Activated CD8-positive, alpha-beta T cell treated with anti-CD3 and anti-CD28 coated beads, Interleukin-2, amount 10 ng/mL, durations not matched to agents 7 days and 5 days (primary cell): ENCODE data around the gene USP13. TPM values are rescaled to one million over a fixed set of nuclear protein-coding genes. Genes with fewer than 3 reads are reported as not detected.

Experiments used
- ATAC-seq: fragments of 150-1000 bp; cut with Tn5 transposase; one replicate; pipeline ENCODE4 v1.10.0; 2021; ENCODE audit warnings: moderate library complexity
- CTCF ChIA-PET: fragments of 350-600 bp; sonication (Branson Sonifier 250); formaldehyde crosslinking; loops from one replicate; lab custom pipeline; 2021; ENCODE audit warnings: antibody characterized with exemption; lab: Charles Lee
- POLR2A ChIA-PET: fragments of 350-600 bp; sonication (Branson Sonifier 250); formaldehyde crosslinking; loops from one replicate; lab custom pipeline; 2021; ENCODE audit warnings: antibody characterized with exemption; lab: Charles Lee
- DNase-seq: peaks from one replicate; pipeline ENCODE4 v3.0.0-alpha.2; 2020
- H3K27ac Mint-ChIP-seq: one replicate; pipeline ENCODE4 v1.8.0; 2021; ENCODE audit warnings: mild to moderate bottlenecking, mixed read lengths
- H3K27me3 Mint-ChIP-seq: one replicate; pipeline ENCODE4 v1.8.0; 2021; ENCODE audit warnings: low read depth, mixed read lengths
- H3K36me3 Mint-ChIP-seq: one replicate; pipeline ENCODE4 v1.8.0; 2021; ENCODE audit warnings: low read depth, mixed read lengths
- H3K4me1 Mint-ChIP-seq: one replicate; pipeline ENCODE4 v1.8.0; 2021; ENCODE audit warnings: low read depth, mixed read lengths
- H3K4me3 Mint-ChIP-seq: one replicate; pipeline ENCODE4 v1.8.0; 2021; ENCODE audit warnings: mild to moderate bottlenecking, mixed read lengths
- H3K9me3 Mint-ChIP-seq: one replicate; pipeline ENCODE4 v1.8.0; 2022; ENCODE audit warnings: mixed read lengths; ENCODE audit not compliant: insufficient read depth
- total RNA-seq, 2 experiments: library from RNA; stranded (reverse); gene quantifications; one replicate each; pipeline ENCODE4 v1.2.3, GENCODE V29; 2021

Gene USP13
- total RNA-seq, 2 experiments from 2014 or later: 9.6 to 10.5 TPM

DNA sequence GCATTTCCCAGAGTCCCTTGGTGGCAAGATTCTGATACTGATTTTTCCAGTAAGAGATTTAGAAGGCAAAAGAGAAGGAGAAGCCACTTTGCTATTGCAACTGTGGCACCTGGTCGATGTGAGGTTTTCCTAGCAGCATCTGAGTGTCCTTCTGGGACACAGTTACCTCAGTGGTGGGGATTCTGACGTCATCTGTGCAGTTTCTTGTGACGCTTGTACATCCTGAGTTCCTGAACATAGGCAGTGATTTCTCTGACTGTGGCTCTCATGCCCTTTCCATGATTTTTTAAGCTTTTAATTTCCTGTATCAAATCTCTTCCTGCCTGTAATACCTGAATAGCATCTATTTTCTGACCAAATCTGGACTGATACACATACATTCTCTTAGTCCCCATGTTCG is 8.9 kb downstream of the USP13 start:
- Mint-ChIP-seq H3K9me3 (no peaks in the 10 kb centered on the region), H3K4me1 (peaks cover 1% of the 10 kb centered on the region), H3K36me3 (no peaks in the 10 kb centered on the region), H3K4me3 (no peak overlapping the region), H3K27ac (no peak overlapping the region), H3K27me3 (no peaks in the 10 kb centered on the region)
- no peak for ATAC-seq
- CTCF ChIA-PET: interaction anchor here (2.1 kb wide), 1 partner anchor 12 kb away, joined by 8 read pairs; no protein-coding TSS in a partner anchor
- DNase-seq: no peak
- POLR2A ChIA-PET: no interaction called here

DNA sequence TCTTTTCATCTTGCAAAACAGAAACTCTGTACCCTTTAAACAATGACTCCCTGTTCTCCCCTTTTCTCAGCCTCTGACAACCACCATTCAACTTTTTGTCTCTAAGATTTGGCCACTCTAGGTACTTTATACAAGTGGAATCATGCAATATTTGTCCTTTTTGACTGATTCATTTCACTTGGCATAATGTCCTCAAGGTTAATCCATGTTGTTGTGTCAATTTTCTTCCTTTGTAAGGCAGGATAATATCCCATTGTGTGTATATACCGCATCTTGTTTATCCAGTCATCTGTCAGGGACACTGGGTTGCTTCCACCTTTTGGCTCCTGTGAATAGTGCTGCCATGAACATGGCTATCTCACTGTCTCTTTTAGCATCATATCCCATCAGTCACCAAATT is 10.3 kb downstream of the USP13 start:
- POLR2A ChIA-PET: no interaction called here
- ATAC-seq (no peak), DNase-seq (no peak)
- Mint-ChIP-seq H3K4me1 (no peaks in the 10 kb centered on the region), H3K4me3 (no peak overlapping the region), H3K9me3 (no peaks in the 10 kb centered on the region), H3K36me3 (no peaks in the 10 kb centered on the region), H3K27ac (no peak overlapping the region), H3K27me3 (no peaks in the 10 kb centered on the region)
- CTCF ChIA-PET: interaction anchor here (2.1 kb wide), 1 partner anchor 14 kb away, joined by 8 read pairs; no protein-coding TSS in a partner anchor

DNA sequence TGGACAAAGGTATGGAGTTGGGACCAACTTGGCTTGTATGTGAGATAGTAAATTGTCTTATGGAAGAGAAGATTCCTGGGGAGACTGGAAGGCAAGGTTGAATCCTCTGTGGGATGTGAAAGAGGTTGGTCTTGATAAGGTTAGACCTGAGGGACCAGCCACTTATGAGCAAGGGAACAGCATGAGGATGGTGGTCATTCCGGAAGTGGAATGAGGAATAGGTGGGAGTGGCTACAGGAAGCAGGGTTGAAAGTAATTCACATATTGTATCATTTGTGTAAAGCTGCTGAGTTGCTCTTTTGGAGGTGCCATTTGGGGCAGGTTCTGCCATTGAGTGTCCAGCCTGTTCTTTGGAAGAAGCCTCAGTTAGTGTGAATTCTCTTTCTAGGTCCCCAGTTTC is 13.2 kb downstream of the USP13 start:
- ATAC-seq (no peak), DNase-seq (no peak)
- Mint-ChIP-seq H3K9me3 (no peaks in the 10 kb centered on the region), H3K4me1 (no peaks in the 10 kb centered on the region), H3K4me3 (no peak overlapping the region), H3K36me3 (no peaks in the 10 kb centered on the region), H3K27me3 (no peaks in the 10 kb centered on the region), H3K27ac (no peak overlapping the region)
- CTCF ChIA-PET: no interaction called here
- POLR2A ChIA-PET: no interaction called here

DNA sequence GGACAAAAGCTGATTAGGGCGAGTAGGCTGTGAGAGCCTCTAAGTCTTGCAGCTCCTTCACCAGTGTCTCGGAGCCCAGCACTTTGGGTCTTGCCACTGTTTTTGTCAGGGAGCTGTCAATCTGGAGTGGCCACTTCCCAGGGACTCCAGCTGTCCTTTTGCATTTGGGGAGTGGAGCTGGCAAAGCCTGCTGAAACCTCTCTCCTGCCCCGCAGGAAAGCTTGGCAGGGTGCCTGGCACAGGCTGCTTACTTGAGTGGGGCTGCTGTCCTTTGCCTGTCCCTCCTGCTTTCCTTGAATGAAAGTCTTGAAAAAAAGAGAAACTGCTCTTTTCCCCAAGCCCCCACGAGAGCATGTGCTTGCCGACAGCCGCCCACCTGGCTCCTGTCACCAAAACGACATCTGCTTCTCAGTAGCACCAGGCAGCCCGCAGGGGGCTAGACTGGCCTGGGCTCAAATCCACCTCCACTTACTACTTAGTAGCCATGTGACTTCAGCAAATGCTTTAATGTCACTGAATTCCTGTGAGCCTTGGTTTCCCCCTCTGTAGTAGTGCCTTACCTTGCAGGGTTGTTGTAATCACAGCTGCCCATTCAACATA is 13.7 kb downstream of the USP13 start:
- no peaks in the 10 kb centered on the region for H3K36me3 Mint-ChIP-seq
- no peak for ATAC-seq
- no peak overlapping the region for H3K4me3 Mint-ChIP-seq
- H3K9me3 Mint-ChIP-seq: no peaks in the 10 kb centered on the region
- H3K4me1 Mint-ChIP-seq: no peaks in the 10 kb centered on the region
- POLR2A ChIA-PET: no interaction called here
- no peaks in the 10 kb centered on the region for H3K27me3 Mint-ChIP-seq
- no peak for DNase-seq
- CTCF ChIA-PET: no interaction called here
- H3K27ac Mint-ChIP-seq: no peak overlapping the region

DNA sequence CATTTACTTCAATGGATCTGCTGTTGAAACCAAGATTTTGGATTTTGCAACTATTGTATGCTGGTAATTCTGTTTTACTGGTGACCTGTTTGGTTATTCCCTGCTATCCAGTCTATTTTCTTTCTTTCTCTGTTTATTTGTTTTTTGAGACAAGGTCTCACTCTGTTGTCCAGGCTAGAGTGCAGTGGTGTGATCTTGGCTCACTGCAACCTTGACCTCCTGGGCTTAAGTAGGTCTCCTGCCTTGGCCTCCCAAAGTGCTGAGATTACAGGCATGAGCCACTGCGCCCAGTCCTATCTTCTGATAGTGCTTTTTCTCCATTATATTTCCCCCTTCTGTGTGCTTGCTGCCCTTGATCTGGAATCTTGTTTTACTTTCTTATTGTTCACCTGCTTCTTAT is 15.6 kb downstream of the USP13 start:
- no peaks in the 10 kb centered on the region for H3K9me3 Mint-ChIP-seq
- no peak overlapping the region for H3K27ac Mint-ChIP-seq
- H3K27me3 Mint-ChIP-seq: no peaks in the 10 kb centered on the region
- ChIA-PET POLR2A (no interaction called here), CTCF (no interaction called here)
- no peaks in the 10 kb centered on the region for H3K4me1 Mint-ChIP-seq
- DNase-seq (no peak), ATAC-seq (no peak)
- H3K36me3 Mint-ChIP-seq: no peaks in the 10 kb centered on the region
- H3K4me3 Mint-ChIP-seq: no peak overlapping the region

DNA sequence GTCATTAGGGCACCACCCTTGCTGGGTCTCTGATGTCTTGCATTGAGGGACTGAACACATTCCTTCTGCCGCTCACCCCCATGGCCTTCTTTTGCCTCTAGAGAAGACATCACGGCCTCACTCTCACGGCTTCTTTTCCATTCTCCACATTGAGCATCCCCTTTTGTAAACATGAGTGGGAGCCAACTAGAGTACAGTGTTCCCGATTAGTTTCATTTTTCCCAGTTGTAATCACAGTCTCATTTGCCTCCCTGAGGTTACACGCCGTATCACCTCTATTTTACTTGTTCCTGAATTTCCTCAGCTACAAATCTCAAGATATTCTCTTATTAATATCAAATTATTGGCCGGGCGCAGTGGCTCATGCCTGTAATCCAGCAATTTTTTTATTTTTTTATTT is 17.5 kb downstream of the USP13 start:
- Mint-ChIP-seq H3K4me3 (no peak overlapping the region), H3K27me3 (no peaks in the 10 kb centered on the region), H3K36me3 (no peaks in the 10 kb centered on the region), H3K27ac (no peak overlapping the region), H3K4me1 (no peaks in the 10 kb centered on the region), H3K9me3 (no peaks in the 10 kb centered on the region)
- ChIA-PET CTCF (no interaction called here), POLR2A (no interaction called here)
- DNase-seq: no peak
- ATAC-seq: no peak

DNA sequence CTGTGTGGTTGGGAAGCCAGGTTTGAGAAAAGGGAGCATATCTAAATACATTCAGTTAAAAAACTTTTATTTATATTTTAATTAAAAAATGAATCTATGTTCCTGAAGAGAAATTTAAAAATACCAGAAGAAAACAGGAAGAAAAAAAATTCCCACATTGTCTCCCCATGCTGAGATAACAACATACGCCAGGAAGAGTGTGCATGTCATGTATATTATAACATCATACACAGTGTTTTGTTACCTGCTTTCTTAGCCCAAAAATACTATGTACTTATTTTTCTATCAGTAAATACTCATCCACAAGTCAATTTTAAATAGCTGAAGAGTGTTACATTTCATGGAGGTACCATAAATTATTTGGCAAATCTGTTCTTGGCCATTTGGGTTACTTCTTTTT is 18.5 kb downstream of the USP13 start:
- CTCF ChIA-PET: no interaction called here
- no peaks in the 10 kb centered on the region for H3K36me3 Mint-ChIP-seq
- H3K4me3 Mint-ChIP-seq: no peak overlapping the region
- H3K27me3 Mint-ChIP-seq: no peaks in the 10 kb centered on the region
- POLR2A ChIA-PET: no interaction called here
- no peaks in the 10 kb centered on the region for H3K9me3 Mint-ChIP-seq
- no peaks in the 10 kb centered on the region for H3K4me1 Mint-ChIP-seq
- H3K27ac Mint-ChIP-seq: no peak overlapping the region
- ATAC-seq (no peak), DNase-seq (no peak)

DNA sequence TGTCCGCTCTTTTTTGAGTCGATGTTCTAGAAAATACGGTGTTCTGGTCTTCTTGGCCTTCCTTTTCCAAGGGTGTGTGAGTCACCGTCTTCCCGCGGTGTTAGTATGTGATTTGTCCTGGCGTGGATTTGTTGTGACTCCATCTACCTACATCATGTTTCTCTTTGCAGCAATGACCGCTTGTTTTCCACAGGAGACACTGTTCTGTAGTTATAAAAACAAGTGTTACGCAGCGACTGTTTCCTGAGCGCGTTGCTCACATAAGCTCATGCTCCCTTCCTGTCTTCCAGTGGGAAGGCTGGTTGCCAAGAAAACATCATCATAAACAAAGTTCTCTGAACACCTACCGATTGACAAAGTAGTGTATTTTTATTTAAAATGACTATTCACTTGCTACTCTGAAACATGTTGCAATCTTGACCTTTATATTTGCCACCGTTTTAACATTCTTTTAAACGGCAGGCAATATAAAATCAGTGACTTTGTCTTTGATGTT is 19.0 kb downstream of the USP13 start:
- Mint-ChIP-seq H3K27ac (no peak overlapping the region), H3K9me3 (no peaks in the 10 kb centered on the region), H3K4me3 (no peak overlapping the region), H3K36me3 (no peaks in the 10 kb centered on the region), H3K4me1 (no peaks in the 10 kb centered on the region), H3K27me3 (no peaks in the 10 kb centered on the region)
- POLR2A ChIA-PET: no interaction called here
- ATAC-seq (no peak), DNase-seq (no peak)
- CTCF ChIA-PET: no interaction called here

DNA sequence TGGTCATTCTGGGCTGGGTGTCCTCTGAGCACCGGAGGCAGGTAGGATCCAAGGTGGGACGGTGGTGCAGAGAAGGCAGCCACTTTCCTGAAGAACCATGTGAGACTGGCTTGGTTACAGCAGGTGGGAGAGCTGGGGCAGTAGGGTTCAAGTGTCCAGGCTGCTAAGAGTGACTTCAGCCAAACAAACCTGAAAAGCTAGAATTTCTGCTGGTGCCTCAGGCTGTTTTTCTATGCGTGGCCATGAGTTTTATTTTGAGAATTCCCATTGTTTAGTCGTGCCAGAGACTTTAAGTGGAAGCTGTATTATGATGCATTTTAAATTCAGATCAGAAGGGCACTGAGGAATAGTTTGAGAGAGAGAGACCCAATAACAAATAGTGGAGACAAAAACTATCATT is 20.1 kb downstream of the USP13 start:
- H3K4me1 Mint-ChIP-seq: no peaks in the 10 kb centered on the region
- H3K4me3 Mint-ChIP-seq: no peak overlapping the region
- CTCF ChIA-PET: no interaction called here
- ATAC-seq (no peak), DNase-seq (no peak)
- no peaks in the 10 kb centered on the region for H3K36me3 Mint-ChIP-seq
- no peak overlapping the region for H3K27ac Mint-ChIP-seq
- H3K9me3 Mint-ChIP-seq: no peaks in the 10 kb centered on the region
- H3K27me3 Mint-ChIP-seq: no peaks in the 10 kb centered on the region
- POLR2A ChIA-PET: no interaction called here

DNA sequence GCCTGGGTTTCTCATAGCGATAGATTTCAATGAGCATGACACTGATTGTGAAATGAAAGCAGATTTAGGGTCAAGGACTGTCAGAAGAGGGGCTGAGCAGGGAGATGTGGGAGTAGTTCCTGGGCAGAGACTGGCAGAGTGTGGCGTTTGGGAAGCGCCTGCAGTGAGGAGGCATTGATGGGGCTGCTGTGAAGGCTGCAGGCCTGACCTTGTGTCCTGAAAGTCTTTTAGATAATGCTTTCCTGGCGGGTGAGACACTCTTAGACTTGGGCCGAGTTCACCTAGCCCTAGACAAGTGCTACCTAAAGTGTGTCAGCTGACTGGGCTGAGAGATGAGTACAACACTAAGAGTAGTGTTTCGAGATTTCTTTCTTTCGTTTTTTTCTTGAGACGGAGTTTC is 20.7 kb downstream of the USP13 start:
- Mint-ChIP-seq H3K9me3 (no peaks in the 10 kb centered on the region), H3K27ac (no peak overlapping the region), H3K36me3 (no peaks in the 10 kb centered on the region), H3K4me1 (no peaks in the 10 kb centered on the region), H3K27me3 (no peaks in the 10 kb centered on the region), H3K4me3 (no peak overlapping the region)
- CTCF ChIA-PET: no interaction called here
- DNase-seq (no peak), ATAC-seq (no peak)
- POLR2A ChIA-PET: no interaction called here

DNA sequence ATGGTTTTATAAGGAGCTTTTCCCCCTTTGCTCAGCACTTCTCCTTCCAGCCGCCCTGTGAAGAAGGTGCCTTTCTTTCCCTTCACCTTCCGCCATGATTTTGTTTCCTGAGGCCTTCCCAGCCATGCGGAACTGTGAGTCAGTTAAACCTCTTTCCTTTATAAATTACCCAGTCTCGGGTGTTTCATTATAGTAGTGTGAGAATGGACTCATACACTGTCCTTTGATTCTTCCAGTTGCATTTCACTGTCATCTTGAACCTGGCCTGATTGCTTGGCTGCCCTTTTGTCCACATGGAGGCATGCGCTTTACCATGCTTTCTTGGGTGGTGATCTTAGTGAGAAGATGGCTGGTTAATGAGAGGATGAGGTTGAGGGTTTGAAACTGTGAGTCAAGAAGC is 23.2 kb downstream of the USP13 start:
- Mint-ChIP-seq H3K4me1 (no peaks in the 10 kb centered on the region), H3K36me3 (no peaks in the 10 kb centered on the region), H3K4me3 (no peak overlapping the region), H3K9me3 (no peaks in the 10 kb centered on the region), H3K27me3 (no peaks in the 10 kb centered on the region), H3K27ac (no peak overlapping the region)
- DNase-seq: no peak
- CTCF ChIA-PET: interaction anchor here (1.4 kb wide), 1 partner anchor 26 kb away, joined by 3 read pairs; no protein-coding TSS in a partner anchor
- POLR2A ChIA-PET: no interaction called here
- no peak for ATAC-seq

DNA sequence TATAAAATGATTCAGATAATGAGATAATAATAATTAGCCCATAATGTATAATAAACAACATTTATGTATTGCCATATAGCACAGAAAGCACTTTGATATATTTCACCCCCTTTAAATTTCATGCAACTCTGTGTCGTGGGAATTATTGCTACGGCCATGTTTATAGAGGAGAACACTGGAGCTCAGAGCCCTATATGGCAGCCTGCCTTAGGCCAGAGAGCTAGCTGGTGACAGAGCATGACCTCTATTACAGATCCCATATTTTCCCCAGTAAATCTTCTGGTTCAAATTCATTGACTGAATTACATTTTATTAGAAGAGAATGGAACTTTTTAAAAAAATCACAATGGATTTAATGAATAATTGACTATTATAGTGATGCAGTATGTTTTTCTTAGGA is 25.0 kb downstream of the USP13 start:
- CTCF ChIA-PET: interaction anchor here (0.8 kb wide), 1 partner anchor 115 kb away, joined by 3 read pairs; the partner anchor contains the start of gene ACTL6A
- Mint-ChIP-seq H3K27ac (no peak overlapping the region), H3K27me3 (no peaks in the 10 kb centered on the region), H3K9me3 (no peaks in the 10 kb centered on the region), H3K4me3 (no peak overlapping the region), H3K4me1 (no peaks in the 10 kb centered on the region), H3K36me3 (no peaks in the 10 kb centered on the region)
- no peak for ATAC-seq
- POLR2A ChIA-PET: no interaction called here
- DNase-seq: no peak
